Measurements from ENCODE around the gene PUM1.

- TF ChIP-seq POLR2AphosphoS5 (IDR thresholded peaks at IDR 0.05; ENCODE audit: insufficient read depth, low read depth, low read length) = no peak
- no peak for TF ChIP-seq POLR2A (IDR thresholded peaks at IDR 0.05; ENCODE audit: low read depth, low read length)
- TF ChIP-seq, protein P1, sequence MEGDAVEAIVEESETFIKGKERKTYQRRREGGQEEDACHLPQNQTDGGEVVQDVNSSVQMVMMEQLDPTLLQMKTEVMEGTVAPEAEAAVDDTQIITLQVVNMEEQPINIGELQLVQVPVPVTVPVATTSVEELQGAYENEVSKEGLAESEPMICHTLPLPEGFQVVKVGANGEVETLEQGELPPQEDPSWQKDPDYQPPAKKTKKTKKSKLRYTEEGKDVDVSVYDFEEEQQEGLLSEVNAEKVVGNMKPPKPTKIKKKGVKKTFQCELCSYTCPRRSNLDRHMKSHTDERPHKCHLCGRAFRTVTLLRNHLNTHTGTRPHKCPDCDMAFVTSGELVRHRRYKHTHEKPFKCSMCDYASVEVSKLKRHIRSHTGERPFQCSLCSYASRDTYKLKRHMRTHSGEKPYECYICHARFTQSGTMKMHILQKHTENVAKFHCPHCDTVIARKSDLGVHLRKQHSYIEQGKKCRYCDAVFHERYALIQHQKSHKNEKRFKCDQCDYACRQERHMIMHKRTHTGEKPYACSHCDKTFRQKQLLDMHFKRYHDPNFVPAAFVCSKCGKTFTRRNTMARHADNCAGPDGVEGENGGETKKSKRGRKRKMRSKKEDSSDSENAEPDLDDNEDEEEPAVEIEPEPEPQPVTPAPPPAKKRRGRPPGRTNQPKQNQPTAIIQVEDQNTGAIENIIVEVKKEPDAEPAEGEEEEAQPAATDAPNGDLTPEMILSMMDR (IDR thresholded peaks at IDR 0.05; ENCODE audit: extremely low read depth in 1 of 2, insufficient read depth in 1 of 2, low read depth in 1 of 2, low read length in 2 of 2) = no peak
- no peak for TF ChIP-seq EZH2 (IDR thresholded peaks at IDR 0.05; ENCODE audit: borderline replicate concordance, low read depth, low read length, severe bottlenecking)
- TF ChIP-seq FOS (IDR thresholded peaks at IDR 0.05; ENCODE audit: borderline replicate concordance, insufficient read depth, low read length) = no peak
- no peak for TF ChIP-seq MAX (IDR thresholded peaks at IDR 0.05; ENCODE audit: insufficient read depth, insufficient read length)
- no peak for TF ChIP-seq JUN (IDR thresholded peaks at IDR 0.05; ENCODE audit: borderline replicate concordance, insufficient read depth, insufficient read length, low read depth)
- TF ChIP-seq MYC (IDR thresholded peaks at IDR 0.05; ENCODE audit: low read depth, low read length) = no peak
These were observed 81.2 kb downstream of the PUM1 start for GRCh38 chr1:30984165-30984889.
